Effector CD4-positive, alpha-beta T cell (primary cell): ENCODE results near the gene FAM24A. TPM values are rescaled to one million over a fixed set of nuclear protein-coding genes. Genes with fewer than 3 reads are reported as not detected.
"Not testable (repeated sequence)": the region's sequence is repeated elsewhere in the genome, so short reads cannot be mapped to it uniquely, and the experiment has no call there.

ENCODE experiments used
- DNase-seq: peaks from one replicate; pipeline ENCODE4 v3.0.0-alpha.2; 2020
- total RNA-seq: gene quantifications from one replicate; lab custom pipeline; 2026; lab: John Stamatoyannopoulos, UW

FAM24A gene
- total RNA-seq, result not detected

- DNase-seq, result no peak
Measured at GRCh38 chr10:122910310-122910709, at the start of gene FAM24A. Gene FAM24A (plus strand): TSS chr10:122910610. CDS start chr10:122911635, 1,025 bp downstream.

- DNase-seq, result no peak
Measured at GRCh38 chr10:122861711-122862161, 48.7 kb upstream of the FAM24A start.

- DNase-seq, result no peak
Measured at GRCh38 chr10:122863216-122864193, 46.9 kb upstream of the FAM24A start.

GRCh38 chr10:122864194-122864592 is 46.2 kb upstream of the FAM24A start:
- no peak for DNase-seq

GRCh38 chr10:122864901-122865300 is 45.5 kb upstream of the FAM24A start:
- no peak for DNase-seq

GRCh38 chr10:122866757-122867482 is 43.5 kb upstream of the FAM24A start:
- DNase-seq, result not testable (repeated sequence)

GRCh38 chr10:122868768-122869167 is 41.6 kb upstream of the FAM24A start:
- not testable (repeated sequence) for DNase-seq

GRCh38 chr10:122871947-122872346 is 38.5 kb upstream of the FAM24A start:
- not testable (repeated sequence) for DNase-seq

GRCh38 chr10:122875843-122876466 is 34.5 kb upstream of the FAM24A start:
- DNase-seq, result no peak

- DNase-seq, result no peak
Measured at GRCh38 chr10:122876467-122876855, 33.9 kb upstream of the FAM24A start.

- DNase-seq, result no peak
Measured at GRCh38 chr10:122877264-122877663, 33.1 kb upstream of the FAM24A start.

- DNase-seq, result no peak
Measured at GRCh38 chr10:122878799-122879338, 31.5 kb upstream of the FAM24A start.

- DNase-seq, result peak; percentile 93
Measured at GRCh38 chr10:122879339-122880273, 30.8 kb upstream of the FAM24A start, which contains the start of gene FAM24B. Gene FAM24B (minus strand): TSS chr10:122879581. CDS start chr10:122850515, 29,066 bp downstream.

GRCh38 chr10:122882766-122883165 is 27.6 kb upstream of the FAM24A start:
- DNase-seq, result no peak

- no peak for DNase-seq
Measured at GRCh38 chr10:122884166-122884565, 26.2 kb upstream of the FAM24A start.

- no peak for DNase-seq
Measured at GRCh38 chr10:122894261-122894944, 16.0 kb upstream of the FAM24A start.

GRCh38 chr10:122903861-122904260 is 6.5 kb upstream of the FAM24A start:
- DNase-seq, result not testable (repeated sequence)

- DNase-seq, result peak; percentile 9
Measured at GRCh38 chr10:122911889-122912484, 1.6 kb downstream of the FAM24A start.

- no peak for DNase-seq
Measured at GRCh38 chr10:122915700-122916099, 5.3 kb downstream of the FAM24A start.

GRCh38 chr10:122930140-122930539 is 19.7 kb downstream of the FAM24A start:
- DNase-seq, result no peak
